OCI-LY1 (cell line): ENCODE results near the gene FZR1.

Source experiments
- CTCF ChIP-seq: fragments of 200-600 bp; sonication (generic), shearing (Covaris generic); IDR thresholded peaks from 2 replicates; pipeline ENCODE4 v1.5.1; 2017; ENCODE audit warnings: mild to moderate bottlenecking, antibody characterized with exemption, low read length, moderate library complexity, mixed read lengths
- EZH2 ChIP-seq: fragments of 200-600 bp; sonication (generic), shearing (Covaris generic); IDR thresholded peaks from 2 replicates; pipeline ENCODE4 v1.8.0; 2017; ENCODE audit warnings: borderline replicate concordance, mixed run types, mild to moderate bottlenecking, antibody characterized with exemption, low read length, moderate library complexity, mixed read lengths

DNA sequence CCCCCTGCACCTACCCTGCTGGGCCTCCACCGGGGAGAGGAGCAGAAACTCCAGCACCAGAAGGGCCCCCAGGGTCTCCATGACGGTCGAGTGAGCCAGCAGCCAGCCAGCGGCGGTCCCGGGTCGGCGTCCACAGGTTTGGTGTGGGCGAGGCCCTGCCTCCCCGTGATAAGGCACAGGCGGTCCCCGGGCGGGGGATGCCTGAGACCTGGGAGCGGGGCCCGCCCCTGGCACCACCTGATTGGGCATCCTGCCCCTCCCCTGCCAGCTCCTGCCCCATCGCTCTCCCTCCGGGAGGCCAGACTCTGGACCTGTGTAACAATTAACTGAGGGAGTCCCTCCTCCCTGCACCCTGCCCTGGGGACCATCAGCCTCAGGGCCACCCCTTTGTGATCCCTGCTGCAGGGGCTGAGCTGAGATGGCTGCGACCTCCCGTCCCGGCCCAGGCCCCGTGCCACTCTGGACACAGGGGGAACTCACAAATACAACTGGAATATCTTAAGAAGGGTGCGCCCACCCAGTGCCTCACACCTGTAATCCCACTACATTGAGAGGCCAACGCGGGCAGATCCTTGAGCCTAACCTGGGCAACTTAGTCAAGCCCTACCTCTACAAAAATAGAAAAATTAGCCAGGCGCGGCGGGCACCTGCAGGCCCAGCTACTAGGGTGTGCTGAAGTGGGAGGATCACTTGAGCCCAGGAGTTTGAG, 25.6 kb upstream of the FZR1 start, which contains the start of gene SMIM24:
- TF ChIP-seq CTCF (no peak), EZH2 (no peak)
